Urothelium cell line (cell line): ENCODE data around the gene CALM3.
A peak's percentile ranks its signal among the peaks of the same experiment; 100 is the strongest.
"Not testable (repeated sequence)": the region's sequence is repeated elsewhere in the genome, so short reads cannot be mapped to it uniquely, and the experiment has no call there.

Source experiments
- DNase-seq: peaks from one replicate; pipeline ENCODE4 v3.0.0; 2011; ENCODE audit warnings: low spot score, mixed read lengths
- FAIRE-seq: peaks from 2 replicates; lab custom pipeline; 2011; peaks lifted over from hg19 to GRCh38; lab: Jason Lieb, UNC

The CALM3 gene

GRCh38 chr19:46601318-46602224 is at the start of gene CALM3:
TSS of gene CALM3 (plus strand) at chr19:46601330. CDS start at chr19:46601435, 105 bp downstream.
- DNase-seq (no peak), FAIRE-seq (no peak)

- FAIRE-seq (no peak), DNase-seq (no peak)
Observed at GRCh38 chr19:46552891-46553290, 48.2 kb upstream of the CALM3 start.

GRCh38 chr19:46554161-46554560 is 47.0 kb upstream of the CALM3 start:
- FAIRE-seq = no peak
- no peak for DNase-seq

GRCh38 chr19:46555628-46556280 is 45.4 kb upstream of the CALM3 start:
- FAIRE-seq = no peak
- no peak for DNase-seq

GRCh38 chr19:46556471-46556870 is 44.7 kb upstream of the CALM3 start:
- DNase-seq, FAIRE-seq: not testable (repeated sequence)

- peak; percentile 32 for FAIRE-seq
- DNase-seq = no peak
Observed at GRCh38 chr19:46559203-46559602, 41.9 kb upstream of the CALM3 start.

- FAIRE-seq, DNase-seq: not testable (repeated sequence)
Observed at GRCh38 chr19:46559675-46560074, 41.5 kb upstream of the CALM3 start.

- FAIRE-seq = no peak
- no peak for DNase-seq
Observed at GRCh38 chr19:46564701-46565100, 36.4 kb upstream of the CALM3 start.

- DNase-seq (peak; percentile 53), FAIRE-seq (no peak)
Observed at GRCh38 chr19:46571495-46571894, 29.6 kb upstream of the CALM3 start.

GRCh38 chr19:46573679-46574498 is 27.2 kb upstream of the CALM3 start:
- no peak for FAIRE-seq
- DNase-seq = no peak

GRCh38 chr19:46574533-46574932 is 26.6 kb upstream of the CALM3 start:
- no peak for DNase-seq
- FAIRE-seq = no peak

- FAIRE-seq (no peak), DNase-seq (no peak)
Observed at GRCh38 chr19:46578450-46578849, 22.7 kb upstream of the CALM3 start.

- DNase-seq = no peak
- FAIRE-seq = no peak
Observed at GRCh38 chr19:46579361-46579879, 21.7 kb upstream of the CALM3 start.

GRCh38 chr19:46580247-46580646 is 20.9 kb upstream of the CALM3 start:
- no peak for DNase-seq
- no peak for FAIRE-seq

- no peak for FAIRE-seq
- DNase-seq = no peak
Observed at GRCh38 chr19:46585539-46585938, 15.6 kb upstream of the CALM3 start.

GRCh38 chr19:46586294-46586693 is 14.8 kb upstream of the CALM3 start:
- DNase-seq (no peak), FAIRE-seq (no peak)

GRCh38 chr19:46587861-46588260 is 13.3 kb upstream of the CALM3 start:
- FAIRE-seq = no peak

GRCh38 chr19:46591254-46591653 is 9.9 kb upstream of the CALM3 start:
- no peak for FAIRE-seq

More at GRCh38 chr19:46587861-46588260, 13.3 kb upstream of the CALM3 start:
- DNase-seq = no peak

GRCh38 chr19:46591870-46592269 is 9.3 kb upstream of the CALM3 start:
- DNase-seq (no peak), FAIRE-seq (no peak)

More at GRCh38 chr19:46591254-46591653, 9.9 kb upstream of the CALM3 start:
- DNase-seq = no peak

GRCh38 chr19:46596008-46596407 is 5.1 kb upstream of the CALM3 start:
- no peak for FAIRE-seq

More at GRCh38 chr19:46596008-46596407, 5.1 kb upstream of the CALM3 start:
- no peak for DNase-seq
